ENCODE measurements around the gene CFAP61.

CFAP61 gene

DNA sequence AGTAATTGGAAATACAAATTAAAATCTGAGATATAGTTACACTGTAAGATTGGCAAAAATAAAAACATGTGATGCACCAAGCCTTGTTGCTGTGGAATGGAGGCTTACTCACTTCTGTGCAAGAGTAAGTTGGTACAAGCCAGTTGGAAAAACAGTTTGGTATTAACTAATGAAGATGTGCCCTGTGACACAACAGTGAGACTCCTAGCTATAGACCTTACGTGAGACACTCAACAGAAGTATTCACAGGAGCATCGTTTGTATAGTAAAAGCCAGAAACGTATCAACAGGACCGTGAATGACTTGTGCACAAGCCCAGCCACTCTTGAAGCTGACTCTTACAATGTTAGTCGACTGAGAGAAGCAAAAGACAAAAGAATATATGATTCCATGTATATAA lies 20.5 kb upstream of the CFAP61 start:
- DNase-seq (ENCODE audit: low read depth): no peak

DNA sequence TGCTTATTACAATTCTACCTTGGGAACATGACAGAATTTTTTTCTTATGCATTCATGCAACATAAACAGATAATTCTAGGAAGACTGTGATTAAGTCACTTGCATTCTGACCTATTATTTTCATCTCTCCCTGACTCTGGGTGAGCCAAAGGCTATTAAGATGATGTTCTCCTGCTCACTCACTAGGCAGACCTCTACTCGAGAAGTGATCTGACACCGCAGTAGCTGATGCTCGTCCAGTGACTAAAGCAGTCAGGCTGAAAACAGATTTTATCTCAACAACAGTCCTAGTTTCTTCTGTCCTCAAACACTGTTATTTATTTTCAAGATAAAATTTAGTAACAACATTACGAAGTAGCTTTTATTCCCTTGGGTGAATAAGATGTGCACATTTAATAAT lies 17.8 kb upstream of the CFAP61 start:
- peak; percentile 68 for DNase-seq (ENCODE audit: low read depth)

DNA sequence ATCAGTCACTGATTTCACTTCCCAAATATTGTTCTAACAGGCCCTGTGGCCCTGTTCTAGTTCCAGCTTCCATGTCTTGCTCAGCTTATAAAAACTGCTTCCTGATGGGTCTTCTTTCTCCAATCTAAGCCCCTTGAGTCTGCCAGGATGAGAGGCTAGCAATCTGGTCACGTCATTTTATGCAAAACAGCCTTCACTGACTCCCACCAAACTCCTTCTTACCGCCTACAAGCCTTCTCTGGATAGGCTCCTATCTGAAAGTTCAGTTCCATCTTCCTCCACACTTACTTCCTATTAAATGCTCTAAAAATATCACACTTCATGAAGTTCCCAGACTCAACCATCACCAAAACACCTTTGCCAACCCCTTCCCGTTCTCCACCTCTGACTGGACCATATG lies 15.6 kb upstream of the CFAP61 start:
- DNase-seq (ENCODE audit: low read depth): no peak

DNA sequence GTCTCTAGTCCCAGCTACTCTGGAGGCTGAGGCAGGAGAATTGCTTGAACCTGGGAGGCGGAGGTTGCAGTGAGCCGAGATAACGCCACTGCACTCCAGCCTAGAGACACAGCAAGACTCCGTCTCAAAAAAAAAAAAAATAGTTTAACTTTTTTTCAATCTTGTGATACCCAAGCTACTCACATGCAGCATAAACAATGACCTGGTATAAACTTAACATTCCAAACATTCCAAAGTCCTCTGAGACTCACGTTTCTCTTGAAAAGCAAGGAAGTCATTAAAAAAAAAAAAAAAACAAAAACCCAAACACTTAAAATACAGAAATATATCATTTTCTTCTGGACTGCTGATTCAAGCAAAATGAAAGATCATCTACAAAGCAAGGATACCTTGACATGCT lies 14.4 kb upstream of the CFAP61 start:
- DNase-seq (ENCODE audit: low read depth): peak; percentile 71

DNA sequence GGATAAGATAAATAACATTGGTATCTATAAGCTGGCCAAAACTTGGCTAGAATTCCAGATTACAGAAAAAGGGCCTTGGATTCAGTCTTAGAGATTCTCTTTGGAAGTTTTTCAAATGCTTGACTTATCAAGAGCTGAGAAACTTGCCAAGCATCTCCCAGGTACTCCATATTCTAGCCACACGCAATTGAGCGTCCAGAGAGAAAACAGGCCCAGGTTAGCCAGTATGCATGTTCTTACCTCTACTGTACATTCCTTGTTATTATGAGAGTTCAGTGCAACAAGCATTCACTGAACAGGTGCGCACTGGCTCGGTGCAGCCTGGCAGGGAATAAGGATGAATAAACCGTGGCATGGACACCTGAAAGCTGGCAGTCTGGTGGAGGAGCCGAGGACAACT lies 13.7 kb upstream of the CFAP61 start:
- no peak for DNase-seq (ENCODE audit: low read depth)

DNA sequence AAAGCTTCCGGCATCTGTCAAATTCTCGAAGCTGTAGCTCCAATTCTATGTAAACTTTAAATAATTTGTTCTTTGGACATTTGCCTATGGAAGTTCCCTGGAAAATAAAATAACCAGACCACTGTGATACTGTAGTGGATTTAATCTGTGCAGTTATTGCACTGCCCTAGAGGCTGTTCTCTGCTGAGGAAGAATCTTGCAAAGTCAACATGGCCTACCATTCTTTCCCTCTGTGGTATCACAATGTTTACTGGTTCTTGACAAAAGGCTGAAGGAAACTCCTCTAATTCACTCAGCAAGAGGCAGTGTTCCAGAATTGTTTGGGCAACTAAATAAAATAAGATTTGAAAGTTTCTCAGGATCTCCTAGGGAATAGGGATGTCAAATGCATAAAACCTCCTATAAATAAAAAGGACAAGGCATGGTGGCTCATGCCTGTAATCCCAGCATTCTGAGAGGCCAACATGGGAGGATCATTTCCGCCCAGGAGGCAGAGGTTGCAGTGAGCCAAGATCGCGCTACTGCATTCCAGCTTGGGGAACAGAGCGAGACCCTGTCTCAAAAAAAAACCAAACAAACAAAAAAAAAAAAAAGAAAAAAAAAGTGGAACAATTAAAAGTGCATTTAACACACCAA lies 12.5 kb upstream of the CFAP61 start:
- DNase-seq (ENCODE audit: low read depth): no peak

DNA sequence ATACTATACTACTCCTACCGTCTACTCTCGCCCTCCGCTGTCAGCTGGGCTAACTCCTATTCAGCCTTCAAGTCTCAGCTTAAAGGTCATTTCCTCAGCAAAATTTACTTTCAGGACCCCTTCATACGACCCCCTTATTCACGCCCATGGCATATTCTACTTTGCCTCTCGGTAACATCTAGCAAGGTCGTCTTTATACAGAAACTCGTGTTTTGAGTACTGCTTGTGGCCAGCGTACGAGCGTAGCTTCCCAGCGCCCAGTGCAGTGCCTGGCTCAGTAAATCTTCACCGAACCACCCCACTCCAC lies 612 bp upstream of the CFAP61 start:
- DNase-seq (ENCODE audit: low read depth): no peak

DNA sequence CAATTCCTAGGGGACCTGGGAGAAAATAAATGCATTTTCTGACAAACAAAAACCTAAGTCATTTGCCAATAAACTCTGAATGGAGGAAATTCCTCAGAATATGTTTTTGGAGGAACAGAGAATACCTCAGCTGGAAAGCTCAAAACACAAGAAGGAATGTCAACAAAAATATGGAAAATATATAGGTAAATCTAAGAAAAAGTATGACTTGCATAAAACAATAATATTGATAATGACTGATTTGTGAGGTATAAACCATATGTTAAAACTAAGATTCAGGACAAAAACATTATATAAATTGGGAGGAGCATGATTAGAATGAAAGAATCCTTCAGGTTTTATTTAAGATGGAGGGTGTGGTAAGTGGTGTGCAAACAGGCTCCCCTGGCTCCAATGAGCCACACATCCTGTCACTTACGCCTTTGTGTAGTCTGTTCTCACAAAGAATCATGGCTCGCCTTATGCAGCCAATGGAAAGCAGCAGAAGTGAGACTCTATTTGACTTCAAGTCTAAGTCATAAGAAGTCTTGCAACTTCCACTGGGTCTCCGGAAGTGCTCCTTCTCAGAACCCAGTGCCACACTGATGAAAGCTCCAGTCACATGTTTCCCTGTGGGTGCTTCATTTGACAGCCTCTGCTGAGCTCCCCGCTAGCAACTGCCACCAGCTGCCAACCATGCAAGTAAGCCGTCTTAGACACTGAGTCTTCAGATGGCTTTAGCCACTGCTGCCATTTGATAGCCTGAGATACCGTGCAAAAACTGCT lies 8.1 kb downstream of the CFAP61 start:
- no peak for DNase-seq (ENCODE audit: low read depth)

DNA sequence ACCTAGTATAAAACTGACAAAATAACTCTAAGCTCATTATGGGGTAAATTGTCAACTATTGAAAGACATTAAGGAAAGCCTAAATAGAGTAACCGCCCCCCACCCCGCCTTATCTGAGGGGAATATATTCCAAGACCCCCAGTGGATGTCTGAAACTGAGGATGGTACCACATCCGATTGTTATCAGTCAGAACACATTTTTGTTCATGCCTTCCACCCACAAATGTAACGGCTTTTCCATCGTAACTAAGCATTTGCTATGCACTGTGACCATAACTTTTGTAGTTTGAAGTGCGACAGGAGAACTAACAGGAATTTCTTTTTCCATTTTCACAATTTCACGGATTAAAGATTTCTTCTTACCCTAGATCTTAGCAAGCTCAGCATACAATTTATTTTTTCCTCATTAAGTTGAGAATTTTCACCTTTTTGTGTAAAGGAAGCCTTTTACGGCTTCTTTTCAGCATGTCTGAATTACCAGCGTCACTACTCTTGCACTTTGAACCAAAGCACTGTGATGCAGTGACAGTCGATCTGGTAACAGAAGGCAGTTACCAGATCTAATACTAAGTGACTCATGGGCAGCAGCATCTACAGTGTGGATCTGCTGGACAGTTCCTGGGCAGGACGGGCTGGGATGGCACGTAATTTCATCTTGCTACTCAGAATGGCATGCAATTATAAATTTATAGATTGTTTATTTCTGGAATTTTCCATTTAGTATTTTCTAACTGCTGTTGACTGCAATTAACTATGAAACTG lies 11.8 kb downstream of the CFAP61 start:
- peak; percentile 21 for DNase-seq (ENCODE audit: low read depth)

DNA sequence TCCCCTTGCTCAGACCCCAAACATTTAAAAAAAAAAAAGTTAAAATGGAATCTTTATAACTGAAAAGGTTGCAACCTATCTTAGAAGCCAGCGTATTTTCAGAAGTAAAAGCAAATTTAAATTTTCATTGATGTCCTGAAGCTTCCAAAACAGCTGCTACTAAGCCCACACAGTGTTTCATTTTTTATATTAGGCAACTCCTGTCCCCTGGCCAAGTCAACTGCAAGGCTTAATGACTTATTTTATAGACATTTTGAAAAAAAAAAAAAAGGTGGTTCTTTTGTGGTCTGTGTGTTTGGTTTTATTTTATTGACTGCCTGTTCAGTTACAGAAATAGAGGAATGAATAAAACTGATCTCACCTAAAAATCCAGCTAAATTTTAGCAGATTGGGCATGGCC lies 13.0 kb downstream of the CFAP61 start:
- DNase-seq (ENCODE audit: low read depth): no peak

DNA sequence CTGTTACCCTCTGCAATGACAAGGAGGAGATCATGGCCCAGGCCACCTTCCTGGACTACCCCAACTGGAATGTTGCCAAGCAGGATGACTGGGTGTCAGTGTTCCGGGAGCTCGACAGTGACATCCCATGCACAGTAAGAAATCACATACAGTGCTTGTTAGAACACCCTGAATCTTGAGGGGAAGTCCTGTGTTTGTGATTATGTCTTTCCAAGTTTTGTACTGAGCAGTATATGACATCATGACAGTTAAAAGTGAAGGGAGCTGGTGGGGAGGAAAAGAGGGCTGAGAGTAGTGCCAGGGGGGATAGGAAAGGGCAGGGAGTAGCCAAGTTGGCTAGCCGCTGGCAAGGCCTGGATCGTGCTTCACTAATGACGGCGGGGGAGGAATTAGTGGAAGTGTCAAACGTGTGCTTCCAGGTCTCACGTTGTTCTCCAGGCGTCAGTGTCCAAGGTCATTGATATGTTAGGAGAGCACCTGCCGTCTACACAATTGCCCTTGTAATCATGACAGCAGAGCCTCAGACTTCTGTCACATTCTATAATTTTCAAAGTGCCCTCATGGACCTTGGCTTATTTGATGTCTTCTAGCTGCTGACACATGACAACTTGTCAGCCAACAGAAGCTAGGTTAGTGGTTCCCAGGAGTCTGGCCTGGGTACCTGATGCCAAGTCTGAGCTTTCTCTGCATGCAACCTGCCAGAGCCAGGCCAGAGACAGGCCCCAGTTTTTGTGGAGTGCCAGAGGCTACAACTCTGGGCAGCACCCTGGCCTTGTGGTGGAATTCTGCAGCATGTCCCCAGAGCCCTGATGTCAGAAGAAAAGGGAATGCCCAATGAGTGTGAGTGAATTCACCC lies 18.8 kb downstream of the CFAP61 start:
- DNase-seq (ENCODE audit: low read depth): no peak

DNA sequence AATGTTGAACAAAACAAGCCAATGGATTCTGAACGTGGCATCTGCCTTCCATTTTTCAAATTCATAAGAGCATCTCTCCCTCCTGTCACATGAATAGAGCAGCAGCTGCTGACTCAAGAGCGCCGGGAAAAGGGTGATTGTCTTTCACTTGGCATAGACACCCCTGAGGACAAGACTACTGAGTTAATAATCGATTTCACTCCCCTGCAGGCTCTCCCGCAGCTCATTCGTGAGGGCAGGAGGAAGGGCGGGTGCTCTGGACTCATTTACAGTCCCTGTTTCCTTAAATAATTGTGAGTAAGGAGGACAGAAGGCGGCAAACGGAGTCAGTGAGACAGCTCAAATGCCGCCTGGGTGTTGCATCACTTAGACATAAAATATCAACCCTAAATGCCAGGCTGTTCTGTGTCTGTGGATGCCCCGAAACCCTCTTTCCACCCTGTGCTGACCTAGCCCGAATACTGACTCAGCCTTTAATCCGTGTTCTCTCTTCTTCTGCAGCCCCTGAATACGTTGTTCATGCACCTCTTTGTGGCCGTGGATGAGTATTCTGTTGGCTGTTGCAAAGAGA lies 21.6 kb downstream of the CFAP61 start:
- DNase-seq (ENCODE audit: low read depth): no peak

DNA sequence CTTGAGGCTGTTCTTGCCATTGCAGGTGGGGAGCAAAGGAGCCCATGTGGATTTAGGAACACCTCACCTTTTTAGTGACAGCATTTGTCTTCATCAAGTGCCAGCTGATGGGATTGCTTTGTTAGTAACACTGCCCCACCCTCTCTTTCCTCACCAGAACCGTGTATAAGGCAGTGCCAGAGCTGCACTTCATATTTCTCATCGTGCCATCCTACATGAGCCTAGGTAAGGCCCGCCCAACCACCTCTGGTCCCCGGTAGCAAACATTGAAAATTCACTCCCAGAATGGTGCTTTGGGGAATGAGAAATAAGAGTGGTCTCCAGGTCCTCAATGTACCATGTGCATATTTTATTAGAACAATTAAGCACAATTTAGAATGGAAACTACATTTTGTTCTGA lies 22.7 kb downstream of the CFAP61 start:
- DNase-seq (ENCODE audit: low read depth): no peak

DNA sequence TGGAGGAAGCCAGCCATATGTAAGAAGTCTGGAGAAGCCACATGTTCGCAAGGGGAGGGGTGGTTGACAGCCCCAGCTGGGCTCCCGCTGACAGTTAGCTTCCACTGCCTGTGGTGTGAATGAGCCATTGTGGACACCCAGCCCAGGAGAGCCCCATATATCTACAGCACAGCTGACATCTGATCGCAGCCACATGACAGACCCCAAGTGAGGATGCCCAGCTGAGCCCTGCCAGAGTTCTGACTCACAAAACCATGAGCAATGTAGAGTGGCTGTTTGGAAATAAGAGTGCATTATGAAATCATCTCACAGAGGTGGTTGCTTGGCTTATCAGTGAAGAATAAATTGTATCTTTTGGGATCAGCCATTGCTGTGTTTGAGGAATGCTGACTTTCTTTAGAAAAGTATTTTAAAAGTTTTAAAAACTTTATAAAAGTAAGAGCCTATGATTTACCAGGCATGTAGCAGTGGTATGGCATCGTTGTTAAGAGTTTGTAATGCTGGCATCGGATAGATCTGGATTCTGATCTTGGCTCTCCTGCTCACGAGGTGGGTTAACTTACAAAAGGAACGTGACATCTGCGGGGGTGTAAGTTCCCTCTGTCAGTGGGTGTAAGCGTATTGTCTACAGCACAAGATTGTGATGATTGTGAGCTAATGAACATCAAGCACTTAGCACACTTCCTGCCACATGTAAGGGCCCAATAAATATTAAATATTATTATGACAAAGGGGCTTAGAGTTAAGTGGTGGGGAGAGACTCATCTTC lies 24.1 kb downstream of the CFAP61 start:
- peak; percentile 56 for DNase-seq (ENCODE audit: low read depth)

DNA sequence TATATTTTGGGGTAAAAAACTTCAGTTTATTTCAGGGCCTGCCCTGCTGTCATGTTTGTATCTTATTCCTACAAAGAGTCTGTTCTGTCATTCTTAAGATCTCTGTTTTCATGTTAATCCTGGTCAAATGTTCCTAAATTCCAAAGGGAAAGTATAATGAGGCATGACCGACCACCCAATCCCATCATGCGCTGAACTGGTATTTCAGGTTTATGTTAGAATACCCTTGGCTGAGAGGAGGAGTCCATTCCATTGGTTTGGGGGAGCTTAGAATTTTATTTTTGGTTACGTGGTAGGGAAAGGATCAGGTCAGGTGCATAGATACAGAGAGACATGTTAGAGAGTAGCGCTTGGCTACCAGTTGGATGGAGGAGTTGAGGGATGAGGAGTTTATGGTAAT lies 25.7 kb downstream of the CFAP61 start:
- DNase-seq (ENCODE audit: low read depth): no peak

DNA sequence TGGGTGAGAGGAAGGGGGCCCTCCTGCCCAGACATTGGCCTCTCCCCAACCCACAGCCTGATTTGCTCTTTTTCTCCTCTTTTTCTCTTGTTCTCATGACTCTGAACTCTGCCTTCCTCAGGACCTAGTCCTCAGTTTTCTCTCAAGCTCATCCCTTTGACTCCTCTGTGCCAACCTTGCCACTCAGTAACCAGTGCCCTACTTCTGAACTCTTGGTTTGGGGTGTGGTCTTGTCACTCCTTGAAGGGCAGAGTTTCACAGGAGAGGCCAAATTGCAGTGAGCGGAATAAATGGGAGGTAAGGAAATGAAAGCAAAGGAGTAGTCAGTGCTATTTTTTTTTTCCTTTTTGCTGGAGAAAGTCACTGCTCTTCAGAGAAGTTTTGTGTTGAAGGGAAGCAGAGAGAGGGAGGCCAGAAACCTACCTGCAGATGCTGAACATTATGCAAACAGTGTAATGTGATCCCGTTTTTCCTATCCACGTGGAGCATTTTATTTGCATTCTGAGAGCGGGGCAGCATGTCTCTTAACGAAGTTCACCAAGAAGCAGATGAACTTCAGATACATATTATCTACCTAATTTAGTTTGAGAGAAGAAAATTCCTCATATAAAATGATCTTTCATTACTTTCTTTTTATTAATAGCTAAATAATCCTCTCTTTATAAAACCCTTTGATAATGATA lies 26.9 kb downstream of the CFAP61 start:
- DNase-seq (ENCODE audit: low read depth): no peak

DNA sequence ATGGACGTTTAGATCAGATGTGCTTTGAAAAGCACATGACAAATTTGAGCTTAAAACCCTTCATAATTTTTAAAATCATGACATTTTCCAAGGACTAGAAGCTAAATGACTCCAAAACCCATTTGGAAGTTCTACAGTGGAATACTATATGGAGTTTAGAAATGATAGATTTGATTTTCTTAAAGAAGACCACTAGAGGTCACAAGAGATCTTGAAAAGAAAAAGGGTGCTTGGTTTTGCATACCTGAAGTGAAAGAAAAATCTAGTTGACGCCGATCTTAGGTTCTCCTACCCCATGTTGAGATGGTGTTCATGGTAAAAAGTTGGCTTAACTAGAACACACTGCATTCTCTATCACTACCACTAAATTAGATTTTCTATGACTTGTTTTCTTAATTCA lies 31.5 kb downstream of the CFAP61 start:
- peak; percentile 36 for DNase-seq (ENCODE audit: low read depth)

DNA sequence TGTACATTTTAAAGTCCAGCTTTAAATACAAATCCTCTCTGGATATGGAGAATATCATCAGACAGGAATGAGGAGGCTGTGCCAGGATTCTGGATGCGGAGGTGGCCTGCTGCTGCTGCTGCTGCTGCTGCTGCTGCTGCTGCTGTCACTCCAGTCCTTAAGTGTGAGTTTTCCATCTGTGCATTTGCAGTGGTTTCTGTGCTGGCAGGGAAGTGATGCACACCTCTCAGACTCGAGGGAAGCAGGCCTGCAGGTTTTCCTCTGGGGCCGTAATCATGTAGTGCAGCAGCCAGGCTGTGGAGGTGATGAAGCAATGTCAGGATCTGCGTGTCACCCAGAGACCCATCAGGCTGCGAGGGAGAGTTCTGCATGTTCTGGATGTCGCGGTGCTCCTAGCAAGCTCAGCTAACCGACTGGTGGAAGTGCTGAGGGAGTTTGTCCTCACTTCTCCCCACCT lies 32.0 kb downstream of the CFAP61 start:
- no peak for DNase-seq (ENCODE audit: low read depth)

DNA sequence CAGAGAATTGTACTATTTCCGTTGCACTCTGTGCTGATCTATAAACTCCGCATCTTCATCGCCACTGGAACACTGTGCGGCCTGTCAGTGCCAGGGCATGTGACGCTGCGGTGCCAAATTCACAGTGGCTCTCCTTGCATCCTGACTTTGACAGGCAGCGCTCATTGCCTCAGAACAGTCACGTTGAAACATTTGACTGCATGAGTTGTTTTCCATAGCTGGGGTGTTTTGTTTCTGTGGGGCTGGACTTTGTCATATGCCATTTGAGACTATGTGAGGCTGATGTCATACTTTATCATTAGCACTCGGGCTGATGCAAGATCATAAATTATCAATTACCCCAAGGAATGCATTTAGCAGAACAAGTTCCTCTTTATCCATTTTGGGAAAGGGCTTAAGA lies 32.7 kb downstream of the CFAP61 start:
- DNase-seq (ENCODE audit: low read depth): no peak

DNA sequence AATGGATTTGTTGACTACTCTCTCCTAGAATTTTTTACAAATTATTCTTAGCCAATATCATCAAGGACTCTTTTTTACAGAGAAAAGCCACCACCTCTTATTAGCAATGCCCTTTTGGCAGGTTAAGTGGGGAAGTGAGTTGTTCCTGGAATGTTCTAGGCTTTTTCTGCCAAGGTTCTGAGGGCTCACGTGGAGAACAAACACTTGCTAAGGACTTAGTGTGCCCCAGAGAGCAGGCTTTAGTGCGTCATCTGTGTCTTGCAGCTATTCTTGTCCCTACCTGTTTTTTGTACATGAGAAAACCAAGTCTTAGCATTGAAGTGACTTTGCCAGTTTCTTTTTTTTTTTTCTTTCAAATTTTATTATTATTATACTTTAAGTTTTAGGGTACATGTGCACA lies 33.5 kb downstream of the CFAP61 start:
- no peak for DNase-seq (ENCODE audit: low read depth)

DNA sequence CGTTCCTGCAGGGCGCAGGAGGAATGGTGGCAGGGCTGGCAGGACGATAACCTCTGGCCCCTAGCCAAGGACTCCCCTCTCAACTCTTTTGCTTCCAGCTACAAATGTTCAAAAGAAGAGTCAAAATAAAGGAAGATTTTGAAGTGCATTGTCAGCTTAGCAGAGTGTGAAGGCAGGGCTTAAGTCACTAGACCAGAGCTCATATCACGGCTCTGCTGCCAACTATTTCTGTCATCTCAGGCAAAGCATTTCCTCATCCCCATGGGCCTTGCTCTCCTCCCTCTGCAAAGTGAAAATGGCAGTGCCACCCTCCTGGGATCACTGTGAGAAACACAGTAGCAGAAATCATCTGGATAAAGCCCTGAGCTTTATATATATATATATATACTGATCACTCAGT lies 36.7 kb downstream of the CFAP61 start:
- no peak for DNase-seq (ENCODE audit: low read depth)
